H1 (cell line): ENCODE measurements around the gene TMUB2. TPM values are rescaled to one million over a fixed set of nuclear protein-coding genes. Genes with fewer than 3 reads are reported as not detected.
"Not testable (repeated sequence)": the region's sequence is repeated elsewhere in the genome, so short reads cannot be mapped to it uniquely, and the experiment has no call there.

Source experiments
- CTCF ChIA-PET: fragments of 300-600 bp; sonication (Branson Sonifier 250); formaldehyde crosslinking; loops from one replicate; lab custom pipeline; 2021; ENCODE audit not compliant: partially characterized antibody; lab: Charles Lee
- POLR2A ChIA-PET: fragments of 300-600 bp; sonication (Branson Sonifier 250); formaldehyde crosslinking; loops from one replicate; lab custom pipeline; 2021; ENCODE audit warnings: inconsistent platforms; ENCODE audit not compliant: partially characterized antibody; lab: Charles Lee
- DNase-seq, 2 experiments: peaks; one replicate each; pipeline versions ENCODE4 v3.0.0 to v3.0.0-alpha.2; 2010 to 2022; ENCODE audit warnings: low spot score in 2 of 2, low read depth in 1 of 2, mixed read lengths in 1 of 2
- FAIRE-seq: peaks from 2 replicates; lab custom pipeline; 2011; peaks lifted over from hg19 to GRCh38; lab: Jason Lieb, UNC
- H2AFZ ChIP-seq: 2 replicates; pipeline ENCODE4 v1.8.1; 2012; ENCODE audit warnings: low read length, inconsistent platforms
- H2AK5ac ChIP-seq: 2 replicates; pipeline ENCODE4 v1.6.1; 2013; ENCODE audit warnings: low read depth, low read length
- H2BK120ac ChIP-seq: replicated peaks from 2 replicates; pipeline ENCODE3; 2013; ENCODE audit warnings: low read depth, low read length, inconsistent platforms
- H2BK12ac ChIP-seq: 2 replicates; pipeline ENCODE4 v1.6.1; 2013; ENCODE audit warnings: low read depth, low read length
- H2BK15ac ChIP-seq: 2 replicates; pipeline ENCODE4 v1.6.1; 2013; ENCODE audit warnings: low read length
- H2BK20ac ChIP-seq: 2 replicates; pipeline ENCODE4 v1.6.1; 2013; ENCODE audit warnings: low read length
- H2BK5ac ChIP-seq: 2 replicates; pipeline ENCODE4 v1.6.1; 2013; ENCODE audit warnings: low read depth, low read length
- H3K14ac ChIP-seq: 2 replicates; pipeline ENCODE4 v1.6.1; 2013; ENCODE audit warnings: inconsistent platforms; ENCODE audit not compliant: insufficient read length
- H3K18ac ChIP-seq: 2 replicates; pipeline ENCODE4 v1.6.1; 2013; ENCODE audit warnings: low read length; ENCODE audit errors: extremely low read depth
- H3K23ac ChIP-seq: 2 replicates; pipeline ENCODE4 v1.6.1; 2013; ENCODE audit warnings: inconsistent platforms; ENCODE audit not compliant: insufficient read length
- H3K23me2 ChIP-seq: 2 replicates; pipeline ENCODE4 v1.6.1; 2013; ENCODE audit warnings: low read depth, low read length
- H3K27ac ChIP-seq: 2 replicates; pipeline ENCODE4 v1.6.1; 2011; ENCODE audit warnings: low read depth, low read length, inconsistent platforms
- H3K27me3 ChIP-seq, 4 experiments: replicated peaks in 1 of 4; 1 replicate in 1 of 4; 2 replicates in 3 of 4; pipeline versions ENCODE4 v1.6.1 to v1.8.1; 2011 to 2013; ENCODE audit warnings: low read length in 3 of 4, mild to moderate bottlenecking in 3 of 4, inconsistent platforms in 2 of 4, mixed read lengths in 2 of 4, moderate library complexity in 1 of 4; ENCODE audit not compliant: control insufficient read depth in 3 of 4, insufficient read depth in 3 of 4; ENCODE audit errors: extremely low read depth in 1 of 4
- H3K36me3 ChIP-seq, 4 experiments: 2 replicates each; pipeline versions ENCODE4 v1.6.1 to v1.8.1; 2011 to 2013; ENCODE audit warnings: mild to moderate bottlenecking in 4 of 4, low read length in 3 of 4, moderate library complexity in 2 of 4, control low read depth in 1 of 4, inconsistent platforms in 1 of 4; ENCODE audit not compliant: insufficient read depth in 4 of 4, control insufficient read depth in 2 of 4
- H3K4ac ChIP-seq: replicated peaks from 2 replicates; pipeline ENCODE3; 2013; ENCODE audit warnings: low read length, low read depth, mixed read lengths, inconsistent platforms; ENCODE audit not compliant: insufficient read length
- H3K4me1 ChIP-seq, 4 experiments: replicated peaks in 1 of 4; 1 replicate in 1 of 4; 2 replicates in 3 of 4; pipeline versions ENCODE4 v1.6.1 to v1.8.1; 2011 to 2013; ENCODE audit warnings: low read length in 3 of 4, inconsistent platforms in 2 of 4, mixed read lengths in 1 of 4; ENCODE audit not compliant: insufficient read depth in 4 of 4, control insufficient read depth in 3 of 4
- H3K4me2 ChIP-seq, 2 experiments: 2 replicates each; pipeline versions ENCODE4 v1.6.1 to v1.8.1; 2011 to 2013; ENCODE audit warnings: low read depth in 2 of 2, low read length in 2 of 2, control low read depth in 1 of 2, inconsistent platforms in 1 of 2, mild to moderate bottlenecking in 1 of 2; ENCODE audit not compliant: insufficient read depth in 1 of 2
- H3K4me3 ChIP-seq, 4 experiments: fragments of 200-600, 300-600 bp in 1 of 4; sonication (generic), shearing (Covaris generic), sonication (Bioruptor Twin) in 1 of 4; 2 replicates each; pipeline versions ENCODE4 v1.5.1 to v1.8.1; 2011 to 2016; ENCODE audit warnings: low read length in 4 of 4, low read depth in 3 of 4, control low read depth in 2 of 4, inconsistent platforms in 2 of 4, mild to moderate bottlenecking in 2 of 4, mixed read lengths in 1 of 4, moderate library complexity in 1 of 4; ENCODE audit not compliant: insufficient read depth in 2 of 4; ENCODE audit errors: extremely low read depth in 1 of 4
- H3K56ac ChIP-seq: replicated peaks from 2 replicates; pipeline ENCODE3; 2013; ENCODE audit warnings: low read depth, mild to moderate bottlenecking, mixed read lengths, low read length, inconsistent platforms; ENCODE audit not compliant: insufficient read length
- H3K79me1 ChIP-seq: 2 replicates; pipeline ENCODE4 v1.6.1; 2013; ENCODE audit warnings: low read depth, low read length, control low read depth
- H3K79me2 ChIP-seq, 2 experiments: 2 replicates each; pipeline versions ENCODE4 v1.6.1 to v1.8.1; 2012 to 2013; ENCODE audit warnings: low read length in 2 of 2, mild to moderate bottlenecking in 2 of 2, inconsistent platforms in 1 of 2; ENCODE audit not compliant: insufficient read depth in 2 of 2, control insufficient read depth in 1 of 2
- H3K9ac ChIP-seq, 4 experiments: replicated peaks in 1 of 4; 1 replicate in 1 of 4; 2 replicates in 3 of 4; pipeline versions ENCODE4 v1.6.1 to v1.8.1; 2011 to 2013; ENCODE audit warnings: low read depth in 3 of 4, low read length in 3 of 4, control low read depth in 2 of 4, mild to moderate bottlenecking in 2 of 4, moderate library complexity in 2 of 4, inconsistent platforms in 1 of 4; ENCODE audit errors: extremely low read depth in 1 of 4
- H3K9me3 ChIP-seq, 2 experiments: 2 replicates each; pipeline versions ENCODE4 v1.6.1 to v1.8.1; 2012 to 2013; ENCODE audit warnings: mild to moderate bottlenecking in 2 of 2, moderate library complexity in 2 of 2, control low read depth in 1 of 2, inconsistent platforms in 1 of 2, low read depth in 1 of 2, low read length in 1 of 2, mixed read lengths in 1 of 2; ENCODE audit not compliant: insufficient read depth in 2 of 2
- H4K20me1 ChIP-seq, 2 experiments: replicated peaks in 1 of 2; 2 replicates each; pipeline versions ENCODE3 to v1.8.1; 2011 to 2013; ENCODE audit warnings: inconsistent platforms in 2 of 2, low read length in 2 of 2, mild to moderate bottlenecking in 1 of 2; ENCODE audit not compliant: insufficient read depth in 2 of 2, control insufficient read depth in 1 of 2
- H4K5ac ChIP-seq: 2 replicates; pipeline ENCODE4 v1.6.1; 2013; ENCODE audit warnings: low read length, low read depth, mixed read lengths, inconsistent platforms; ENCODE audit not compliant: insufficient read length
- H4K8ac ChIP-seq: 2 replicates; pipeline ENCODE4 v1.8.0; 2013; ENCODE audit warnings: mild to moderate bottlenecking, moderate library complexity, low read length, inconsistent platforms; ENCODE audit not compliant: insufficient read depth; ENCODE audit errors: extremely low read depth
- H4K91ac ChIP-seq: replicated peaks from 2 replicates; pipeline ENCODE3; 2013; ENCODE audit warnings: low read length, mixed read lengths, inconsistent platforms; ENCODE audit not compliant: insufficient read length
- WGBS, 2 experiments: shearing (Covaris generic) in 1 of 2; methylation state at CpG; one replicate each; pipeline versions ENCODE4 v1.1.6 to v1.1.7; 2013 to 2015; ENCODE audit warnings: low lambda C conversion rate in 2 of 2, mixed read lengths in 2 of 2, inconsistent platforms in 1 of 2, low coverage in 1 of 2, missing lambda C conversion rate in 1 of 2; ENCODE audit not compliant: insufficient replicate concordance in 2 of 2, insufficient coverage in 1 of 2, insufficient read length in 1 of 2; ENCODE audit errors: extremely low coverage in 1 of 2, missing lambda C conversion rate in 1 of 2; 5-methylcytosine and 5-hydroxymethylcytosine counted together
- polyA plus RNA-seq, 7 experiments: library from polyadenylated mRNA; depleted of rRNA in 3 of 7; stranded (reverse) in 5 of 7; unstranded in 2 of 7; fragments of >200 nt in 5 of 7; fragments of 200-250 nt in 2 of 7; gene quantifications; 1 replicate in 5 of 7; 2 replicates in 1 of 7; 4 replicates in 1 of 7; pipeline versions ENCODE4 v1.2.1 to v1.2.3, GENCODE V29; 2011 to 2013; ENCODE audit warnings: missing spikeins in 2 of 7, mixed read lengths in 2 of 7
- total RNA-seq: library from RNA; stranded (reverse); fragmentation: NEBNext Ultra II Directional; extraction: Animal tissue kit (Norgen Biotek cat#: 25700); gene quantifications from 2 replicates; pipeline ENCODE4 v1.2.1, GENCODE V29; 2021

Gene TMUB2
- total and polyA plus RNA-seq, 2 of the 8 experiments (the other 6 are each of a cell fraction or from before 2014, with no cell fraction given) = 18.5 to 30.5 TPM

DNA sequence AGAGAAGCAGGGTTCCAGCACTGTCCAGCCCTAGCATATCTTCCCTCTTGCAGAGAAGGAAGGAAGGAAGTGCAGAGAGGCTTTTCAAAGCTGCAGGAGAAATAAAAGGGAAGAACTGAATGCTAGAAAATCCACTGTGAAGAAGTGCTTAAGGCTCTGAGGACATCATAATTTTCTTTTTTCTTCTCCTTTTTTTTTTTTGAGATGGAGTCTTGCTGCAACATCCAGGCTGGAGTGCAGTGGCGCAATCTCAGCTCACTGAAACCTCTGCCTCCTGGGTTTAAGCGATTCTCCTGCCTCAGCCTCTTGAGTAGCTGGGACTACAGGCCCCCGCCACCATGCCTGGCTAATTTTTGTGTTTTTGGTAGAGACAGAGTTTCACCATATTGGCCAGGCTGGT, 37.7 kb upstream of the TMUB2 start:
- Histone ChIP-seq H3K36me3 (peaks cover 14 to 48% (median 43%) of the 10 kb centered on the region in 4 experiments), H3K79me1 (peaks cover 12% of the 10 kb centered on the region), H3K79me2 (peaks cover 0 to 33% of the 10 kb centered on the region in 2 experiments; a peak in 2 of 4 replicates)
- H3K14ac ChIP-seq, H3K9ac ChIP-seq, H3K23ac ChIP-seq, H2BK120ac ChIP-seq, H3K27ac ChIP-seq, DNase-seq, H3K56ac ChIP-seq, H3K9me3 ChIP-seq, H2AK5ac ChIP-seq, H2AFZ ChIP-seq, H3K4me3 ChIP-seq, H3K4ac ChIP-seq, H4K8ac ChIP-seq, H3K27me3 ChIP-seq, H2BK20ac ChIP-seq, H2BK5ac ChIP-seq, H3K4me1 ChIP-seq, H3K4me2 ChIP-seq, H2BK12ac ChIP-seq, H4K91ac ChIP-seq, FAIRE-seq, H3K18ac ChIP-seq, H4K20me1 ChIP-seq, H2BK15ac ChIP-seq, H3K23me2 ChIP-seq, H4K5ac ChIP-seq: not testable (repeated sequence)
- CTCF ChIA-PET = interaction anchor here (0.7 to 3.9 kb wide), 8 partner anchors 9 to 197 kb away, joined by 3 to 22 read pairs (median 4); partner anchors contain the start of gene ASB16
- POLR2A ChIA-PET = interaction anchor here (1.0 kb wide), 1 partner anchor 196 kb away, joined by 3 read pairs; no protein-coding TSS in a partner anchor
- 89% methylated on average over 3 of the region's 3 CpGs; no CpG with 5 or more reads in 1 of the 2 experiments for WGBS, 2 experiments
